ENCODE measurements around the gene CIB4. TPM values are rescaled to one million over a fixed set of nuclear protein-coding genes. Genes with fewer than 3 reads are reported as not detected.

The CIB4 gene
- total RNA-seq, 1 donor from 2014 or later, result not detected

DNA sequence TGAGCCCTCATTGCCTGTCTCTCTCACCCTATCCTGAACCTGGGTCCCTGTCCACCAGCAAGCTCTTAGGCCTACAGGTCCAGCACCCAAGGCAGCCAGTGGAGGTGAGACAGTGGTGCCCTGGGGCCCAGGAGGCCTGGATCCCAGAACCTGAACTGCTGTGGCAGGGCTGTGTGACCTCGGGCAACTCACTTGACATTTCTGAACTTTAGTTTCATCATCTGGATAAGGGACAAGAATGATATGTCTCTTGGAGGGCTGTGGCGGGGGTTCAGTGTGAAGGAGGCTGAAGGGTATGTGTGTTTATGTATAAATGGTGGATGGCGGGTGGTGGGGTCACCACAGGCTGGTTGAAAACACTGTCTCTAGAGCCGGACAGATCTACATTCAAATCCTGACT lies 10.9 kb downstream of the CIB4 start:
- TF ChIP-seq, protein P1, sequence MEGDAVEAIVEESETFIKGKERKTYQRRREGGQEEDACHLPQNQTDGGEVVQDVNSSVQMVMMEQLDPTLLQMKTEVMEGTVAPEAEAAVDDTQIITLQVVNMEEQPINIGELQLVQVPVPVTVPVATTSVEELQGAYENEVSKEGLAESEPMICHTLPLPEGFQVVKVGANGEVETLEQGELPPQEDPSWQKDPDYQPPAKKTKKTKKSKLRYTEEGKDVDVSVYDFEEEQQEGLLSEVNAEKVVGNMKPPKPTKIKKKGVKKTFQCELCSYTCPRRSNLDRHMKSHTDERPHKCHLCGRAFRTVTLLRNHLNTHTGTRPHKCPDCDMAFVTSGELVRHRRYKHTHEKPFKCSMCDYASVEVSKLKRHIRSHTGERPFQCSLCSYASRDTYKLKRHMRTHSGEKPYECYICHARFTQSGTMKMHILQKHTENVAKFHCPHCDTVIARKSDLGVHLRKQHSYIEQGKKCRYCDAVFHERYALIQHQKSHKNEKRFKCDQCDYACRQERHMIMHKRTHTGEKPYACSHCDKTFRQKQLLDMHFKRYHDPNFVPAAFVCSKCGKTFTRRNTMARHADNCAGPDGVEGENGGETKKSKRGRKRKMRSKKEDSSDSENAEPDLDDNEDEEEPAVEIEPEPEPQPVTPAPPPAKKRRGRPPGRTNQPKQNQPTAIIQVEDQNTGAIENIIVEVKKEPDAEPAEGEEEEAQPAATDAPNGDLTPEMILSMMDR (conservative IDR thresholded peaks at IDR 0.05; ENCODE audit: low read depth, low read length), result no peak
- no peak overlapping the region for H3K4me3 ChIP-seq (ENCODE audit: low read depth, low read length)
- DNase-seq (ENCODE audit: low read depth), result no peak

DNA sequence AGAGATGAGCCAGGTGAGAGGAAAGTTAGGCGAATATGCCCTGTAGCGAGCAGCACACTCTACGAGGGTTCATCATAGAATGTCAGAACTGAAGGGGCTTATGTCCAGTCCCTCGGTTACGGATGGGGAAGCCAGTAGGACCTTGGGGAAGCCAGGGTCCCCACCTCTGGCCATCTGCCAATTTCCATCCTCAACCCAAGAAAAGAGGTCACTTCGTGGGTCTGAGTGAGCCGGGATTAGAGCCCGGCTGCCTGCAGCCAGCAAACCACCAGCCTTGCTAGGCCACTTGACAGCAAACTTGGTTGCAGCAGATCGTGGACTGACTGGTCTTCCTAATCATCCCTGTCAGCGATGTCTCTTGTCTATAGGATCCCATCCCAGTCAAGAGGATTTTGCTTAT lies 11.4 kb downstream of the CIB4 start:
- TF ChIP-seq, protein P1 (conservative IDR thresholded peaks at IDR 0.05; ENCODE audit: low read depth, low read length), result no peak
- no peak for DNase-seq (ENCODE audit: low read depth)
- no peak overlapping the region for H3K4me3 ChIP-seq (ENCODE audit: low read depth, low read length)

DNA sequence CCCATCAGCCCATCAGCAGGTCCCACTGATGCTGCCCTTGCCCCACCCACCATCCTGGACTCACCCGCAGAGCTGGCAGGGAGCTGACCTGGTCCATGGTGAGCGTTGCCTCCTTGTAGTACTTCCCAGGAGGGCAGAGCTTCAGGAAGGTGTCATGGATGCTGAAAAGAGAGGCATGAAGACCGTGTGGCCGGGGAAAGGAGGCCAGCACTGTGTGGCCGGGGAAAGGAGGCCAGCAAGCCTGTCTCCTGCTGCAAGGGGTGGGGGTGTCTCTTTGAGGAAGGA lies 11.9 kb downstream of the CIB4 start:
- TF ChIP-seq, protein P1 (conservative IDR thresholded peaks at IDR 0.05; ENCODE audit: low read depth, low read length), result no peak
- no peak for DNase-seq (ENCODE audit: low read depth)
- H3K4me3 ChIP-seq (ENCODE audit: low read depth, low read length), result no peak overlapping the region

DNA sequence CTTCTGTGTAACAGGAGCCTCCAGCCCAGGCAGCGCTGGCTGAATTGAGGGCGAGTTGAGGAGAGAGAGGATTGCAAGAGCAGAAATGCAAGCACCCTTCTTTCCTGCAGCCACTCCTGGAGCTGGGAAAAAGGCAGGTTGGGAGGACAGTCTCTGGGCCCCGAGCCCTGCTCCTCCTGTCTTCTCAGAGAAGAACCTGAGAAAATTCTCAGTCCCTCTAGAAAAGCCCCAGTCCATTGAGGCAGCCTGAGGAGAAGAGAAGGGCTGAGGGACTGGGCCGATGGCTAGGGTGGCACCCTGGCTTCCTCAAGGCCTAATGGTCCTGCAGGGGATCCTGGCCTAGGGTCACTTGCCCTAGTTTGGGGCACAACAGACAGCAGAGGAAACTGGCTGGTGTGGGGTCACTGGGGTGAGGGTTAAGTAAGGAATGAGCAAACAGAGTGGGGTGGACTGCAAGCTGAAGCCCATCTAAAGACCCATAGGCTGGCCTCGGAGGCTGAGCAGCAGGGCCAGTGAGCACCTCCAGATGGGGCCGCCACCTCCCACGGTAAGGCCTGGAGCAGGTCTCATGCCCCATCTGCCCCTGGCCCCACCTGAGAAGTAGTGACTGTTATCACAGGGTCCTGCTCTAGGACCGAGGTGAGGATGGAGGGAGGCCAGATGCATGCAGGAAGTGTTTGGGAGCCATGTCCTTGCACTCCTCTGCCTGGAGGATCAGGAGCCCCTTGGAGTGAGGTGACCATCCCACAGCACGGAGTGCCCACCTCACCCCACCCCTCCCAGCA lies 12.4 kb downstream of the CIB4 start:
- TF ChIP-seq, protein P1 (conservative IDR thresholded peaks at IDR 0.05; ENCODE audit: low read depth, low read length), result no peak
- no peak for DNase-seq (ENCODE audit: low read depth)
- no peak overlapping the region for H3K4me3 ChIP-seq (ENCODE audit: low read depth, low read length)

DNA sequence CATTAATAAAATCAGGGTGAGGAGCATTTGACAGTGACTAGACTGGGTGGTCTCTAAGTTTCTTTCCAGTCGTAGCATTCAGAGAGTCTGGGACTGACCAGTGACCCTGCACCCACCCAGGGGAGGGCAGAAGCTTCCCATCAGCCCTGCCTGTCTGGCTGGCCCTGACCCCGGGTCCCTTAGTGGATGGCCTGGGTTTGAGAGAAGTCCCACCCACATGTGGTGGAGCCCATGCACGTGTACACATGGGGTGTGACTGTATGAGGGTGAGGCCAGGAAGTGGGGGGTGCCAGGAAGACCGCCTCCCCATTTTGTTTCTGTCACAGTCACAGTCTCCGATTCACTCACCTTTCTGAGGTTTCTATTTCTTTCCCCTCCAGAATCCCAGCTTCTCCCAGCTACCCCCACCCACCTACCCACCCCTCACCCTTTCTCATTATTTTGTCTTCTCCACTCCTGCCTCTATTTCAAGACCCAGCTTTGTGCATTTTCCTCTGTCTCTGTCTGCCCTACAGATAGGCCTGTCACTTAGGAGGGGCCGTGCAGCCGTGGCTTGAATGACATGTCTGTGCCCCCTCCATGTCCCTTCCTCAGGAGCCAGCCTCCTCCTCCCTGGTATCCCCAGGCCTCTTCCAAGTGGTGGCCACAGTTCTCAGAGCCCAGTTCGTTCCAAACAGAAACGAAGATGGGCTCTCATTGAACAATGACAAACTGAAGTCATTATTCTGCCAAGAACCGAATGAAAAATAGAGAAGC lies 13.6 kb downstream of the CIB4 start:
- TF ChIP-seq, protein P1 (conservative IDR thresholded peaks at IDR 0.05; ENCODE audit: low read depth, low read length), result no peak
- DNase-seq (ENCODE audit: low read depth), result no peak

DNA sequence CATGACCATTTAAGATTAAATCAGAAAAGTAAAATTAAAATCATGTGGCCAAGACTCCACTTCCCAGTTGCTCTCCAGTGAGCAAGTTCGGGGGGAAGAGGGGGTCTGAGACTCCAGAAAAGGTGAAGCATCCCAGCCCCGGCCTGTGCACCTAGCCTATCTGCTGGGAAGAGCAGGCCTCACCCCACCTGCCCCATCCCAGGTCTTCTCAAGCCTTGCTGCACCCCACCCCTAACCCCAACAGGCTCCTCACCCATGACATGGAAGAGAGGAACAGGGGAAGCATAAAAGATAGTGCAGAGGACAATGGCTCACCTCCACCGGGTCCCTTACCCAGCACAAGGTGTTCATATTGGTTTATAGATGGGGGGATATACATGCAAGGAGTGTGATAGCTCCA lies 14.6 kb downstream of the CIB4 start:
- no peak overlapping the region for H3K4me3 ChIP-seq (ENCODE audit: low read depth, low read length)
- DNase-seq (ENCODE audit: low read depth), result no peak
- TF ChIP-seq, protein P1 (conservative IDR thresholded peaks at IDR 0.05; ENCODE audit: low read depth, low read length), result no peak

More for the DNA sequence above, 13.6 kb downstream of the CIB4 start:
- H3K4me3 ChIP-seq (ENCODE audit: low read depth, low read length), result no peak overlapping the region
